ENCODE data around the gene MCAT.
A peak's percentile ranks its signal among the peaks of the same experiment; 100 is the strongest.
"Not testable (repeated sequence)": the region's sequence is repeated elsewhere in the genome, so short reads cannot be mapped to it uniquely, and the experiment has no call there.

The MCAT gene

GRCh38 chr22:43147821-43148220 lies 4.6 kb upstream of the MCAT start:
- no CpG with 5 or more reads among the region's 8 CpGs for WGBS (ENCODE audit: extremely low coverage, insufficient coverage, low lambda C conversion rate)
- Histone ChIP-seq H3K18ac (ENCODE audit: low read length) (no peak overlapping the region), H4K8ac (ENCODE audit: low read depth, low read length) (no peak overlapping the region), H3K4me1 (ENCODE audit: control insufficient read depth, low read depth, low read length) (no peaks in the 10 kb centered on the region), H3K56ac (ENCODE audit: low read length) (no peak overlapping the region), H3K4me3 (ENCODE audit: low read length) (no peak overlapping the region), H2BK15ac (replicated peaks; ENCODE audit: low read depth) (no peak overlapping the region), H3K79me1 (ENCODE audit: low read length) (no peaks in the 10 kb centered on the region), H3K79me2 (ENCODE audit: control insufficient read depth, insufficient read depth, low read length) (no peaks in the 10 kb centered on the region), H3K27ac (ENCODE audit: low read depth, low read length) (no peak overlapping the region), H4K5ac (ENCODE audit: low read length) (no peak overlapping the region), H3K23ac (ENCODE audit: low read length) (no peak overlapping the region), H3K4me2 (ENCODE audit: low read length) (no peak overlapping the region), H2AK5ac (ENCODE audit: low read length) (no peak overlapping the region), H3K4ac (ENCODE audit: low read depth, low read length) (no peak overlapping the region), H3K9ac (ENCODE audit: low read length) (no peak overlapping the region), H2BK5ac (ENCODE audit: low read length) (no peak overlapping the region), H3K36me3 (ENCODE audit: control insufficient read depth, insufficient read depth, low read length) (no peaks in the 10 kb centered on the region), H2BK120ac (ENCODE audit: low read depth, low read length) (no peak overlapping the region), H3K27me3 (ENCODE audit: insufficient read depth, low read length, poor library complexity) (no peaks in the 10 kb centered on the region)
- DNase-seq = no peak

GRCh38 chr22:43146332-43146731 lies 3.1 kb upstream of the MCAT start:
- H2BK5ac ChIP-seq (ENCODE audit: low read length); H3K9ac ChIP-seq (ENCODE audit: low read length); H3K18ac ChIP-seq (ENCODE audit: low read length); H4K5ac ChIP-seq (ENCODE audit: low read length); H3K4me3 ChIP-seq (ENCODE audit: low read length); H3K36me3 ChIP-seq (ENCODE audit: control insufficient read depth, insufficient read depth, low read length); H3K27ac ChIP-seq (ENCODE audit: low read depth, low read length); H2BK15ac ChIP-seq (replicated peaks; ENCODE audit: low read depth); H3K56ac ChIP-seq (ENCODE audit: low read length); H3K79me2 ChIP-seq (ENCODE audit: control insufficient read depth, insufficient read depth, low read length); DNase-seq; H4K8ac ChIP-seq (ENCODE audit: low read depth, low read length); H3K4ac ChIP-seq (ENCODE audit: low read depth, low read length); H3K4me1 ChIP-seq (ENCODE audit: control insufficient read depth, low read depth, low read length); H3K4me2 ChIP-seq (ENCODE audit: low read length); H2BK120ac ChIP-seq (ENCODE audit: low read depth, low read length); H3K27me3 ChIP-seq (ENCODE audit: insufficient read depth, low read length, poor library complexity); H3K23ac ChIP-seq (ENCODE audit: low read length); H3K79me1 ChIP-seq (ENCODE audit: low read length); H2AK5ac ChIP-seq (ENCODE audit: low read length): not testable (repeated sequence)
- no CpG with 5 or more reads among the region's 15 CpGs for WGBS (ENCODE audit: extremely low coverage, insufficient coverage, low lambda C conversion rate)

- not testable (repeated sequence) for H3K4me3 ChIP-seq (ENCODE audit: low read length); H3K27me3 ChIP-seq (ENCODE audit: insufficient read depth, low read length, poor library complexity); H3K79me2 ChIP-seq (ENCODE audit: control insufficient read depth, insufficient read depth, low read length); H2BK5ac ChIP-seq (ENCODE audit: low read length); H3K4ac ChIP-seq (ENCODE audit: low read depth, low read length); H3K23ac ChIP-seq (ENCODE audit: low read length); H4K8ac ChIP-seq (ENCODE audit: low read depth, low read length); H3K36me3 ChIP-seq (ENCODE audit: control insufficient read depth, insufficient read depth, low read length); H2AK5ac ChIP-seq (ENCODE audit: low read length); H4K5ac ChIP-seq (ENCODE audit: low read length); H3K27ac ChIP-seq (ENCODE audit: low read depth, low read length); H3K4me1 ChIP-seq (ENCODE audit: control insufficient read depth, low read depth, low read length); H2BK120ac ChIP-seq (ENCODE audit: low read depth, low read length); H3K9ac ChIP-seq (ENCODE audit: low read length); H3K56ac ChIP-seq (ENCODE audit: low read length); H3K79me1 ChIP-seq (ENCODE audit: low read length); DNase-seq; H3K18ac ChIP-seq (ENCODE audit: low read length); H3K4me2 ChIP-seq (ENCODE audit: low read length); H2BK15ac ChIP-seq (replicated peaks; ENCODE audit: low read depth)
- no CpG with 5 or more reads among the region's 8 CpGs for WGBS (ENCODE audit: extremely low coverage, insufficient coverage, low lambda C conversion rate)
These were observed 2.2 kb upstream of the MCAT start for GRCh38 chr22:43145371-43145770.

GRCh38 chr22:43144949-43145348 lies 1.8 kb upstream of the MCAT start:
- no peak for DNase-seq

GRCh38 chr22:43136801-43137200 lies 6.4 kb downstream of the MCAT start:
- Histone ChIP-seq H2BK15ac (replicated peaks; ENCODE audit: low read depth) (no peak overlapping the region), H3K4me3 (ENCODE audit: low read length) (no peak overlapping the region), H3K36me3 (ENCODE audit: control insufficient read depth, insufficient read depth, low read length) (peaks cover 7% of the 10 kb centered on the region), H3K18ac (ENCODE audit: low read length) (no peak overlapping the region), H2BK5ac (ENCODE audit: low read length) (no peak overlapping the region), H3K27me3 (ENCODE audit: insufficient read depth, low read length, poor library complexity) (no peaks in the 10 kb centered on the region), H2BK120ac (ENCODE audit: low read depth, low read length) (no peak overlapping the region), H3K27ac (ENCODE audit: low read depth, low read length) (no peak overlapping the region), H3K79me1 (ENCODE audit: low read length) (peaks cover 1% of the 10 kb centered on the region), H4K5ac (ENCODE audit: low read length) (no peak overlapping the region), H2AK5ac (ENCODE audit: low read length) (no peak overlapping the region), H3K79me2 (ENCODE audit: control insufficient read depth, insufficient read depth, low read length) (no peaks in the 10 kb centered on the region), H3K23ac (ENCODE audit: low read length) (no peak overlapping the region), H3K56ac (ENCODE audit: low read length) (no peak overlapping the region), H3K4me2 (ENCODE audit: low read length) (no peak overlapping the region), H3K4me1 (ENCODE audit: control insufficient read depth, low read depth, low read length) (no peaks in the 10 kb centered on the region), H3K4ac (ENCODE audit: low read depth, low read length) (no peak overlapping the region), H4K8ac (ENCODE audit: low read depth, low read length) (no peak overlapping the region), H3K9ac (ENCODE audit: low read length) (no peak overlapping the region)
- WGBS (ENCODE audit: extremely low coverage, insufficient coverage, low lambda C conversion rate) = no CpG with 5 or more reads among the region's 10 CpGs
- no peak for DNase-seq

More at GRCh38 chr22:43144949-43145348, 1.8 kb upstream of the MCAT start:
- H2AK5ac ChIP-seq (ENCODE audit: low read length) = no peak overlapping the region
- no peaks in the 10 kb centered on the region for H3K27me3 ChIP-seq (ENCODE audit: insufficient read depth, low read length, poor library complexity)
- no peak overlapping the region for H3K9ac ChIP-seq (ENCODE audit: low read length)
- no peak overlapping the region for H3K18ac ChIP-seq (ENCODE audit: low read length)
- WGBS (ENCODE audit: extremely low coverage, insufficient coverage, low lambda C conversion rate) = no CpG with 5 or more reads among the region's 3 CpGs
- no peak overlapping the region for H3K23ac ChIP-seq (ENCODE audit: low read length)
- H3K4me2 ChIP-seq (ENCODE audit: low read length) = no peak overlapping the region
- H4K8ac ChIP-seq (ENCODE audit: low read depth, low read length) = no peak overlapping the region
- peaks cover 2% of the 10 kb centered on the region for H3K79me2 ChIP-seq (ENCODE audit: control insufficient read depth, insufficient read depth, low read length)
- no peak overlapping the region for H2BK5ac ChIP-seq (ENCODE audit: low read length)
- peaks cover 5% of the 10 kb centered on the region for H3K36me3 ChIP-seq (ENCODE audit: control insufficient read depth, insufficient read depth, low read length)
- no peak overlapping the region for H3K4me3 ChIP-seq (ENCODE audit: low read length)
- H3K79me1 ChIP-seq (ENCODE audit: low read length) = peaks cover 1% of the 10 kb centered on the region
- no peak overlapping the region for H4K5ac ChIP-seq (ENCODE audit: low read length)
- H2BK120ac ChIP-seq (ENCODE audit: low read depth, low read length) = no peak overlapping the region
- H2BK15ac ChIP-seq (replicated peaks; ENCODE audit: low read depth) = no peak overlapping the region
- H3K4ac ChIP-seq (ENCODE audit: low read depth, low read length) = no peak overlapping the region
- H3K4me1 ChIP-seq (ENCODE audit: control insufficient read depth, low read depth, low read length) = no peaks in the 10 kb centered on the region
- H3K56ac ChIP-seq (ENCODE audit: low read length) = no peak overlapping the region
- H3K27ac ChIP-seq (ENCODE audit: low read depth, low read length) = no peak overlapping the region

GRCh38 chr22:43136255-43136654 lies 6.9 kb downstream of the MCAT start:
- no peaks in the 10 kb centered on the region for H3K4me1 ChIP-seq (ENCODE audit: control insufficient read depth, low read depth, low read length)
- no peaks in the 10 kb centered on the region for H3K79me2 ChIP-seq (ENCODE audit: control insufficient read depth, insufficient read depth, low read length)
- no peak overlapping the region for H3K4me2 ChIP-seq (ENCODE audit: low read length)
- no CpG with 5 or more reads among the region's 9 CpGs for WGBS (ENCODE audit: extremely low coverage, insufficient coverage, low lambda C conversion rate)
- H3K56ac ChIP-seq (ENCODE audit: low read length) = no peak overlapping the region
- H2BK15ac ChIP-seq (replicated peaks; ENCODE audit: low read depth) = no peak overlapping the region
- H3K23ac ChIP-seq (ENCODE audit: low read length) = no peak overlapping the region
- no peak overlapping the region for H4K5ac ChIP-seq (ENCODE audit: low read length)
- H3K4ac ChIP-seq (ENCODE audit: low read depth, low read length) = no peak overlapping the region
- no peaks in the 10 kb centered on the region for H3K27me3 ChIP-seq (ENCODE audit: insufficient read depth, low read length, poor library complexity)
- no peak overlapping the region for H2BK120ac ChIP-seq (ENCODE audit: low read depth, low read length)
- H3K27ac ChIP-seq (ENCODE audit: low read depth, low read length) = no peak overlapping the region
- H3K4me3 ChIP-seq (ENCODE audit: low read length) = no peak overlapping the region
- no peak overlapping the region for H3K9ac ChIP-seq (ENCODE audit: low read length)
- H3K18ac ChIP-seq (ENCODE audit: low read length) = no peak overlapping the region
- peak; percentile 62 for DNase-seq
- no peak overlapping the region for H2AK5ac ChIP-seq (ENCODE audit: low read length)
- peaks cover 7% of the 10 kb centered on the region for H3K36me3 ChIP-seq (ENCODE audit: control insufficient read depth, insufficient read depth, low read length)
- no peak overlapping the region for H2BK5ac ChIP-seq (ENCODE audit: low read length)
- no peak overlapping the region for H4K8ac ChIP-seq (ENCODE audit: low read depth, low read length)
- H3K79me1 ChIP-seq (ENCODE audit: low read length) = peaks cover 1% of the 10 kb centered on the region
